ENCODE results near the gene HDAC5. TPM values are rescaled to one million over a fixed set of nuclear protein-coding genes. Genes with fewer than 3 reads are reported as not detected.

Gene HDAC5
- total RNA-seq, 2 experiments from 2014 or later = 25.5 to 32.5 TPM

DNA sequence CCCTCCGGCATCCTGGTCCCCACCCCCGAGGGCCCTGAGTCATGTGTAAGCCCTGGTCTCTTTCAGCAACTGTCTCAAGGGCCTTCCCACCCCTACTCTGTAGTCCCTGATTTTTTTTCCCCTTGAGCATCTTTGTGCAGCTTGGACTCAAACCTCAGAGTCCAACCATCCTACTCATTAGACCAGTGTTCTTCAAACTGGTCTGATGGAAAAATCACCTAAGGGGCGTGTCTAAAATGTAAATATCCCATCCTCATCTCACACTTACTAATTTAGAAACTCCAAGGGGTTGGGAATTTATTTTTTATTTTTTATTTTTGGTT lies 52.3 kb downstream of the HDAC5 start:
- Mint-ChIP-seq H3K27me3 (no peaks in the 10 kb centered on the region), H3K4me1 (peaks cover 33% of the 10 kb centered on the region), H3K36me3 (no peaks in the 10 kb centered on the region), H3K4me3 (peak overlapping the region; percentile 89), H3K27ac (peak overlapping the region; percentile 94), H3K9me3 (ENCODE audit: low read depth) (no peaks in the 10 kb centered on the region)
- ATAC-seq (no peak), DNase-seq (no peak)
- CTCF ChIA-PET = no interaction called here

GRCh38 chr17:44070455-44071197 lies 52.8 kb downstream of the HDAC5 start, which contains the start of gene G6PC3:
TSS of gene G6PC3 (plus strand) at chr17:44070735. CDS start at chr17:44070966, 231 bp downstream.
- peak; percentile 76 for ATAC-seq
- CTCF ChIA-PET = interaction anchor here (0.6 kb wide), 1 partner anchor 30 kb away, joined by 4 read pairs; no protein-coding TSS in a partner anchor
- peak within 1 kb of the TSS; percentile 89 for H3K4me3 Mint-ChIP-seq
- peak within 1 kb of the TSS; percentile 94 for H3K27ac Mint-ChIP-seq
- H3K36me3 Mint-ChIP-seq = peaks cover 2% of the 10 kb centered on the region
- DNase-seq = peak; percentile 94
- no peaks in the 10 kb centered on the region for H3K9me3 Mint-ChIP-seq (ENCODE audit: low read depth)
- peaks cover 35% of the 10 kb centered on the region for H3K4me1 Mint-ChIP-seq
- no peaks in the 10 kb centered on the region for H3K27me3 Mint-ChIP-seq

GRCh38 chr17:44069974-44070454 lies 53.4 kb downstream of the HDAC5 start:
- ATAC-seq (no peak), DNase-seq (no peak)
- H3K9me3 Mint-ChIP-seq (ENCODE audit: low read depth) = no peaks in the 10 kb centered on the region
- H3K27ac Mint-ChIP-seq = peak overlapping the region; percentile 94
- peak overlapping the region; percentile 89 for H3K4me3 Mint-ChIP-seq
- peaks cover 6% of the 10 kb centered on the region for H3K36me3 Mint-ChIP-seq
- CTCF ChIA-PET = interaction anchor here (0.6 to 0.7 kb wide), 2 partner anchors 29 to 57 kb away, joined by 3 to 4 read pairs; no protein-coding TSS in a partner anchor
- H3K27me3 Mint-ChIP-seq = no peaks in the 10 kb centered on the region
- peaks cover 41% of the 10 kb centered on the region for H3K4me1 Mint-ChIP-seq

DNA sequence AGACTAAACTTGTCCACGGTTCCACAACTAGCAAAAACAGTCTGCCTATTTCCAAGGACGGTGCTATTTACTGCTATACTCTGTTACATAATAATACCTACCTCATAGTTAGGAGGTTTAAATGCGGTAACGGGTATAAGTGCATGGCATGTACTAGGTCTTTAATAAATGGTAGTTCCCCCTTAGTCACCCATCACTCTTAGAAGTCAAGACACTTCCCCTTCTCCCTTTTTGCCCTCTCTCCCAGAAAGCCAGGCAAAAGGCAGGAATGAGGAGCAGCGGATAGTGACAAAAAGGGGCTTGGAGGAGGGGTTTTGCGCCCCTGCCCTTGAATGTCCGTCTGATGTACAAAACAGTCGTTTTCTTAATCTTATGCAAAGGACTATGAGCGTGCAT lies 55.9 kb downstream of the HDAC5 start:
- CTCF ChIA-PET = interaction anchor here (1.8 to 3.1 kb wide), 2 partner anchors 49 to 123 kb away, joined by 6 to 10 read pairs; no protein-coding TSS in a partner anchor
- H3K4me1 Mint-ChIP-seq = peaks cover 48% of the 10 kb centered on the region
- ATAC-seq (no peak), DNase-seq (no peak)
- peak overlapping the region; percentile 89 for H3K27ac Mint-ChIP-seq
- H3K9me3 Mint-ChIP-seq (ENCODE audit: low read depth) = no peaks in the 10 kb centered on the region
- peak overlapping the region; percentile 98 for H3K4me3 Mint-ChIP-seq
- H3K27me3 Mint-ChIP-seq = no peaks in the 10 kb centered on the region
- H3K36me3 Mint-ChIP-seq = peaks cover 17% of the 10 kb centered on the region

DNA sequence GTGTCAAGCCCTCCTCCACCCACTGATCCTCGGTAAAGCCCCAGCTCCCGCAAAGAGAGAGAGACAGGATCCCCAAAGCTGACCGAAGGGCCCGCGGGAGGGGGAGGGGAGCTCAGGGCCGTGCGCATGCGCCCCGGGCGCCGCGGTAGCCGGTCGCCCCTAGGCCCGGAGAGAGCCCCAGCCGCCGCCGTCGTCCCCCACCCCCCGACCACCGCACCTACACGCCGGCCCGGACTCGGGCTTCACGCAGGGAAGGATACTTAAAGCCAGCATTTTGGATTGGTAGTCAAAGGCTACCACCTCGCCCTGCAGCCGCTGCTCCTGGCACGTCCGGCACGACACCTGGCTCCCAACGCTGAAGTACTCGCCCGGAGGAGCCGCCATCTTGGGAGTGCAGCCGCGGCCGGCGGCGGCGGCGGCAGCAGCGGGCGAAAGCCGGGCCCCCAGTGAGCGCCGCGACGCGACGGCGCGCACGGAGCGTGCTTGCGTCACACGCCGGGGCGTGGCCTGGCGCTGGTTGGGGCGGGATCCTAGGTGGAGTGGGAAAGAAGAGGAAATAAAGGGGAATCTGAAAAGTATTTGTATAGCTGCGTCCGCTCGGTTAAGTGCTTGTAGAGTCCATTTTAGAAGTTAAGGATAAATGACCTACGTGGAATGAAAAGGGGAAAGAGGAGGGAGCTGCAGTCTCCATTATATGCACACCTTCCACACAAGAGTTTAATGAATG lies 57.1 kb downstream of the HDAC5 start, which contains the start of gene LSM12:
TSS of gene LSM12 (minus strand) at position 468 of the 727 bp plus-strand sequence. CDS start at position 384, 84 bp downstream.
- peak within 1 kb of the TSS; percentile 89 for H3K27ac Mint-ChIP-seq
- H3K36me3 Mint-ChIP-seq = peaks cover 25% of the 10 kb centered on the region
- peak within 1 kb of the TSS; percentile 98 for H3K4me3 Mint-ChIP-seq
- no peaks in the 10 kb centered on the region for H3K9me3 Mint-ChIP-seq (ENCODE audit: low read depth)
- H3K27me3 Mint-ChIP-seq = no peaks in the 10 kb centered on the region
- CTCF ChIA-PET = interaction anchor here (0.9 to 3.1 kb wide), 7 partner anchors 10 to 128 kb away, joined by 3 to 10 read pairs (median 5); partner anchors contain the start of genes HDAC5, TMEM101 and TMUB2
- DNase-seq (peak; percentile 92), ATAC-seq (peak; percentile 79)
- H3K4me1 Mint-ChIP-seq = peaks cover 46% of the 10 kb centered on the region

- Mint-ChIP-seq H3K36me3 (peaks cover 27% of the 10 kb centered on the region), H3K9me3 (ENCODE audit: low read depth) (no peaks in the 10 kb centered on the region), H3K4me1 (peaks cover 45% of the 10 kb centered on the region), H3K27ac (peak overlapping the region; percentile 89), H3K4me3 (peak overlapping the region; percentile 98), H3K27me3 (no peaks in the 10 kb centered on the region)
- ATAC-seq = no peak
- DNase-seq = peak; percentile 48
- CTCF ChIA-PET = interaction anchor here (0.9 to 3.1 kb wide), 7 partner anchors 9 to 128 kb away, joined by 3 to 10 read pairs (median 5); partner anchors contain the start of genes HDAC5, TMEM101 and TMUB2
These were observed 57.7 kb downstream of the HDAC5 start for GRCh38 chr17:44065668-44066203.

- Mint-ChIP-seq H3K4me3 (no peak overlapping the region), H3K9me3 (ENCODE audit: low read depth) (no peaks in the 10 kb centered on the region), H3K27ac (peak overlapping the region; percentile 41), H3K36me3 (peaks cover 39% of the 10 kb centered on the region), H3K4me1 (peaks cover 52% of the 10 kb centered on the region), H3K27me3 (no peaks in the 10 kb centered on the region)
- DNase-seq (no peak), ATAC-seq (no peak)
- CTCF ChIA-PET = interaction anchor here (0.7 to 2.0 kb wide), 4 partner anchors 22 to 218 kb away, joined by 3 to 5 read pairs (median 4); no protein-coding TSS in a partner anchor
These were observed 59.5 kb downstream of the HDAC5 start for GRCh38 chr17:44063704-44064639.

GRCh38 chr17:44062871-44063270 lies 60.6 kb downstream of the HDAC5 start:
- peaks cover 54% of the 10 kb centered on the region for H3K4me1 Mint-ChIP-seq
- H3K36me3 Mint-ChIP-seq = peaks cover 46% of the 10 kb centered on the region
- H3K27ac Mint-ChIP-seq = no peak overlapping the region
- H3K27me3 Mint-ChIP-seq = no peaks in the 10 kb centered on the region
- H3K9me3 Mint-ChIP-seq (ENCODE audit: low read depth) = no peaks in the 10 kb centered on the region
- DNase-seq = no peak
- H3K4me3 Mint-ChIP-seq = no peak overlapping the region
- CTCF ChIA-PET = interaction anchor here (2.0 kb wide), 1 partner anchor 21 kb away, joined by 4 read pairs; no protein-coding TSS in a partner anchor
- no peak for ATAC-seq

DNA sequence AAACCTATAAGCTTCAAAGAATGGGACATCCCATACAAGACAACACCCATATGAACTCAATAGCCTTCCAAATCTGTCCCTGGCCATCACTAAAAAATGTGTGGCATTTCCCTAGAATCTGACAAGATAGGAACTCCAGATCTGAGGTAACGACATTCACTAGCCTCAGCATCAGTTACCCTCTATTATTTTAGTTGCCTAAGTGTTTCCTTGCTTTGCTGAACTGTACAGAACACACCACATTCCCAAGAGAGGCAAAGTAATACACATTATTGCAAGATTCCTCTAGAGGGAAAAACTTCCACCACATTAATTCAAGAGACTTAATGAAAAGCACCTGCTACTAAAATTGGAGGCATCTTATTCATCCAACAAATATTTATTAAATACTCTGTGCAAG lies 62.0 kb downstream of the HDAC5 start:
- no peaks in the 10 kb centered on the region for H3K9me3 Mint-ChIP-seq (ENCODE audit: low read depth)
- ATAC-seq (no peak), DNase-seq (no peak)
- H3K4me1 Mint-ChIP-seq = peaks cover 45% of the 10 kb centered on the region
- H3K4me3 Mint-ChIP-seq = no peak overlapping the region
- no peak overlapping the region for H3K27ac Mint-ChIP-seq
- no peaks in the 10 kb centered on the region for H3K27me3 Mint-ChIP-seq
- H3K36me3 Mint-ChIP-seq = peaks cover 46% of the 10 kb centered on the region
- CTCF ChIA-PET = no interaction called here

GRCh38 chr17:44059101-44059892 lies 64.1 kb downstream of the HDAC5 start:
- Mint-ChIP-seq H3K9me3 (ENCODE audit: low read depth) (no peaks in the 10 kb centered on the region), H3K36me3 (peaks cover 46% of the 10 kb centered on the region), H3K27ac (peak overlapping the region; percentile 47), H3K4me1 (peaks cover 36% of the 10 kb centered on the region), H3K4me3 (no peak overlapping the region), H3K27me3 (no peaks in the 10 kb centered on the region)
- CTCF ChIA-PET = interaction anchor here (1.0 kb wide), 1 partner anchor 17 kb away, joined by 4 read pairs; no protein-coding TSS in a partner anchor
- ATAC-seq (no peak), DNase-seq (no peak)

DNA sequence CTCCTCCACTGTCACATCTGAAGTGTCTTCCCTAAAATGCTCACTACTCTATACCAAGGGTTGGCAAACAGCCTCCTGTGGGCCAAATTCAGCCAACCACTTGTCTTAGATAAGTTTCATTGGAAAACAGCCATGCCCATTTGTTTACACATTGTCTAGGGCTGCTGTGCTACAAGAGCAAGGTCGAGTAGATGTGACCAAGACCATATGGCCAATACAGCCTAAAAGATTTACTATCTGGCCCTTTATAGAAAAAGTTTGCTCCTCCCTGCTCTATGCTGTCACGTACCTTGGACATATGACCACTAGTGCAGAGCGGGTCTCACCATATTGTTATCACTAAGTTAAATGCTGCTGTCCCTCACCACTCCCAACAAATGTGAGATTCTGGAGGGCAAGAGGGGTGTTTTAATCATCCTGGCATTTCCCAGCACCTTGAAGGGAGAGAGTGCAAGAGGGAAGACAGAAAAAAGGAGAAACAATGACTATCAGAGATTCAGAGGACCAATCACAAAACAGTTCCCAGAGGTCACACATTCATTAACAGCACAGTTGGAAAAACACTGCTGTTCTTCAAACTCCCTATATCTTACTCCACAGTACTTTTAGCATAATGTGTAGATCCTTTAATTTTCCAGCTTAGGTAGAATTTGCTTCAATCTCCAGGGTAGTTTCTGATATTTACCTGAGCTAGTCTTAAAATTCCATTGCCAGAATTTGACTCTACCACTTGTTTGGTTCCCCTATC lies 70.1 kb downstream of the HDAC5 start:
- H3K27me3 Mint-ChIP-seq = no peaks in the 10 kb centered on the region
- no peak overlapping the region for H3K4me3 Mint-ChIP-seq
- H3K9me3 Mint-ChIP-seq (ENCODE audit: low read depth) = no peaks in the 10 kb centered on the region
- peaks cover 6% of the 10 kb centered on the region for H3K4me1 Mint-ChIP-seq
- CTCF ChIA-PET = interaction anchor here (0.7 kb wide), 2 partner anchors 12 to 110 kb away, joined by 3 read pairs; no protein-coding TSS in a partner anchor
- ATAC-seq = no peak
- H3K36me3 Mint-ChIP-seq = peaks cover 28% of the 10 kb centered on the region
- H3K27ac Mint-ChIP-seq = no peak overlapping the region
- DNase-seq = no peak
